ENCODE measurements around the gene IRF2.
"Not testable (repeated sequence)": the region's sequence is repeated elsewhere in the genome, so short reads cannot be mapped to it uniquely, and the experiment has no call there.

Gene IRF2

GRCh38 chr4:184343502-184344177, 130.7 kb downstream of the IRF2 start:
- peak overlapping the region; percentile 15 for H3K27ac Mint-ChIP-seq
- H3K9me3 Mint-ChIP-seq: no peaks in the 10 kb centered on the region
- no peaks in the 10 kb centered on the region for H3K36me3 Mint-ChIP-seq
- no peaks in the 10 kb centered on the region for H3K27me3 Mint-ChIP-seq
- ATAC-seq (replicated peaks) (peak; percentile 47 to 48), DNase-seq (peak; percentile 46)
- H3K4me3 Mint-ChIP-seq: peak overlapping the region; percentile 78 to 88
- peaks cover 64 to 91% of the 10 kb centered on the region in 2 donors for H3K4me1 Mint-ChIP-seq

- peak overlapping the region; percentile 25 for H3K27ac Mint-ChIP-seq
Measured at GRCh38 chr4:184342857-184343237, 131.5 kb downstream of the IRF2 start.

GRCh38 chr4:184342167-184342856, 132.0 kb downstream of the IRF2 start:
- H3K9me3 Mint-ChIP-seq: no peaks in the 10 kb centered on the region
- peak overlapping the region in 1 of 2 donors; percentile 62 for H3K4me3 Mint-ChIP-seq
- H3K27me3 Mint-ChIP-seq: no peaks in the 10 kb centered on the region
- ATAC-seq (replicated peaks) (no peak), DNase-seq (no peak)
- peak overlapping the region; percentile 25 for H3K27ac Mint-ChIP-seq
- peaks cover 50 to 79% of the 10 kb centered on the region in 2 donors for H3K4me1 Mint-ChIP-seq
- H3K36me3 Mint-ChIP-seq: peaks cover 0 to 2% of the 10 kb centered on the region in 2 donors

More at GRCh38 chr4:184342857-184343237, 131.5 kb downstream of the IRF2 start:
- H3K36me3 Mint-ChIP-seq; H3K9me3 Mint-ChIP-seq; DNase-seq; H3K27me3 Mint-ChIP-seq; ATAC-seq (replicated peaks): not testable (repeated sequence)
- H3K4me1 Mint-ChIP-seq: peaks cover 56 to 84% of the 10 kb centered on the region in 2 donors
- peak overlapping the region; percentile 78 to 88 for H3K4me3 Mint-ChIP-seq

GRCh38 chr4:184339398-184340193, 134.8 kb downstream of the IRF2 start:
- H3K36me3 Mint-ChIP-seq; H3K27ac Mint-ChIP-seq; H3K9me3 Mint-ChIP-seq; H3K27me3 Mint-ChIP-seq; ATAC-seq (replicated peaks); DNase-seq: not testable (repeated sequence)
- H3K4me3 Mint-ChIP-seq: peak overlapping the region in 1 of 2 donors; percentile 19
- H3K4me1 Mint-ChIP-seq: peaks cover 39 to 66% of the 10 kb centered on the region in 2 donors

- Mint-ChIP-seq H3K27me3 (no peaks in the 10 kb centered on the region), H3K4me3 (no peak overlapping the region), H3K9me3 (peaks cover 3 to 5% of the 10 kb centered on the region in 2 donors), H3K4me1 (peaks cover 32 to 59% of the 10 kb centered on the region in 2 donors), H3K27ac (no peak overlapping the region), H3K36me3 (peaks cover 4 to 14% of the 10 kb centered on the region in 2 donors)
- DNase-seq (no peak), ATAC-seq (replicated peaks) (no peak)
Measured at GRCh38 chr4:184337907-184338306, 136.4 kb downstream of the IRF2 start.

All from stimulated activated naive B cell treated with anti-CD40 and anti-IgM and Interleukin-4, amounts not matched to agents 10 μg/mL and 1 μg/mL and 100 μg/mL, for 72 hours (primary cell).